Fibroblast of pulmonary artery (primary cell): ENCODE results near the gene MPO.
A peak's percentile ranks its signal among the peaks of the same experiment; 100 is the strongest.

ENCODE experiments used
- DNase-seq: peaks from one replicate; pipeline ENCODE4 v3.0.0-alpha.2; 2010; ENCODE audit warnings: low read depth
- H3K4me3 ChIP-seq: replicated peaks from 2 replicates; pipeline ENCODE4 v1.5.1; 2011; ENCODE audit warnings: low read depth, mild to moderate bottlenecking, control low read depth, low read length, moderate library complexity
- TF ChIP-seq, protein P1 (sequence below): IDR thresholded peaks from 2 replicates; pipeline ENCODE4 v1.5.1; 2011; ENCODE audit warnings: mild to moderate bottlenecking, control low read depth, low read length, inconsistent platforms; ENCODE audit errors: missing control alignments

Gene MPO

DNA sequence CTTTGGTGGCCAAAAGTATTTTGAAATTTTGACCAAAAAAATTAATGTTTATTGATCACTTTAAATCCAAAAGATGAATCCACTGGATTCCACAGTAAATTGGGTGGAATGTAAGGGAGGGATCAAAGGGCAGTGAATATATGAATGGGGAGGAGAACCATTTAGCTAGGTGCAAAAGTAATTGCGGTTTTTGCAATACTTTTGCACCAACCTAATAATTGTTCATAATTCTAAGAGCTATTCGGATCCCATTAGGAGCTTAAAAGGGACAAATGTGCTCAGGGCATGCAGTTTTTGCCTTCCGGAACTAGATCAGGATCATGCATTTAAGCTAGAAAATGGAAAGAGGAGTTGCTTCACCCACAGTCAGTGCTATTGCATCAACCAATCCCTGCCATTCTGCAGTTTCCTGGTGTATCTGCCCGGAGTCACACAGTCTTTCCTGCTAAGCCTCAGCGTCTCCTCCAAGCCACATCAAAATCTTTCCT, 42.5 kb downstream of the MPO start, which contains the start of gene LPO:
LPO (plus strand) TSS at position 438 of the 488 bp plus-strand sequence. CDS start 4,396 bp downstream, outside the sequence.
- TF ChIP-seq, protein P1, sequence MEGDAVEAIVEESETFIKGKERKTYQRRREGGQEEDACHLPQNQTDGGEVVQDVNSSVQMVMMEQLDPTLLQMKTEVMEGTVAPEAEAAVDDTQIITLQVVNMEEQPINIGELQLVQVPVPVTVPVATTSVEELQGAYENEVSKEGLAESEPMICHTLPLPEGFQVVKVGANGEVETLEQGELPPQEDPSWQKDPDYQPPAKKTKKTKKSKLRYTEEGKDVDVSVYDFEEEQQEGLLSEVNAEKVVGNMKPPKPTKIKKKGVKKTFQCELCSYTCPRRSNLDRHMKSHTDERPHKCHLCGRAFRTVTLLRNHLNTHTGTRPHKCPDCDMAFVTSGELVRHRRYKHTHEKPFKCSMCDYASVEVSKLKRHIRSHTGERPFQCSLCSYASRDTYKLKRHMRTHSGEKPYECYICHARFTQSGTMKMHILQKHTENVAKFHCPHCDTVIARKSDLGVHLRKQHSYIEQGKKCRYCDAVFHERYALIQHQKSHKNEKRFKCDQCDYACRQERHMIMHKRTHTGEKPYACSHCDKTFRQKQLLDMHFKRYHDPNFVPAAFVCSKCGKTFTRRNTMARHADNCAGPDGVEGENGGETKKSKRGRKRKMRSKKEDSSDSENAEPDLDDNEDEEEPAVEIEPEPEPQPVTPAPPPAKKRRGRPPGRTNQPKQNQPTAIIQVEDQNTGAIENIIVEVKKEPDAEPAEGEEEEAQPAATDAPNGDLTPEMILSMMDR: no peak
- no peak within 1 kb of the TSS for H3K4me3 ChIP-seq
- DNase-seq: no peak

DNA sequence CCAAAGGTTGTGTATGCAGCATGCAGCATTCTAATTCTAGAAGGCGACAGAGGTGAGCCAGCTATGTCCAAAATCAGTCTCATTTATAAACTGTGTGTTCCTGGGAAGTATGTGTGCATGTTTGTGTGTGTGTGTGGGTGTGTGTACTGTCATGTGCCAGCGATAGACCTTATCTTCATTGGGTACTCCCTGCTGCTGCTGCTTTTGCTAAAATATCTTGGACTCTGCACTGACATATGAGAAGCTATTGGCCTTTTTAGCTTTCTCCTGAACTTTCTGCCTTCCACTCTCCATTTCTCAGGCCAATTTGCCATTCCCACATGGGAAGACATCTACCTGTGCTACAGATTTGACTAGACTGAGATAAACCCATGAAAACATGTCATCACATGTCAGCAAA, 44.3 kb downstream of the MPO start:
- TF ChIP-seq, protein P1: no peak
- no peak overlapping the region for H3K4me3 ChIP-seq
- no peak for DNase-seq

DNA sequence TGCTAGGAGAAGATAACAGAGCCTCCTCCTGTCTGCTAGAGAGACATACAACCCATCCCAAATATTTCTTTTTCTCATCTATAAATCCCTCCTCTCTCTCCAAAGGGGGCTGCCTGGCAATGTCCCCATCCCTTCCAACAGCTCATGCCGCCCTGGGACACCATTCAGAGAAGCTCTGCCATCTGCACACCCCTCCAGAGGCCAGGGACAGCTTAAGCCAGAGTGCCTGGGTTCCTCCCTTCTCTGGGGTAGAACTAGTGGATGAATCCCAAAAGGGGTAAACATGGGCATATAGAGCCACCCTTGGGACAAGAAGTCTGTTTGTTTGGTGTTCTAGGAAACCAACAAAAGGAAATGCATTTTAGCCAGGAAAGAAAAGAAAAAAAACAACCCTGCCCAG, 44.9 kb downstream of the MPO start:
- H3K4me3 ChIP-seq: no peak overlapping the region
- no peak for DNase-seq
- TF ChIP-seq, protein P1: no peak

DNA sequence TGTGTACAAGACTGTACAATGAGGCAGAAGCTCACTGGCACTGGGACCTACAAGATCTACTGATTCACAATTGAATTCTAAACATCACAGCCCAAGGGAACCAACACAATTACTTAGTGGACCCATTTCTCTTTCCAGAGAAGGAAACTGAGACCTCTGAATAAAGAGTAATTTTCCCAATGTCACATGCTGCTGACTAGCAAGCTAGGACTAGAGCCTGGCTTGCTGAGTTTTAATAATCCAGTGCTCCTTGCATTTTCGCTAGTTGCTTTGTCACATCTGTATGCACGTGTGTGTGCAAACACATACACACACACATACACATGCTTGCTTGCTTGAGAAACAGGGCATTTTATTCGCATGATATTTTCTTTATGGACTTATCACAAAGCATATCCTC, 46.2 kb downstream of the MPO start:
- no peak overlapping the region for H3K4me3 ChIP-seq
- TF ChIP-seq, protein P1: no peak
- no peak for DNase-seq

DNA sequence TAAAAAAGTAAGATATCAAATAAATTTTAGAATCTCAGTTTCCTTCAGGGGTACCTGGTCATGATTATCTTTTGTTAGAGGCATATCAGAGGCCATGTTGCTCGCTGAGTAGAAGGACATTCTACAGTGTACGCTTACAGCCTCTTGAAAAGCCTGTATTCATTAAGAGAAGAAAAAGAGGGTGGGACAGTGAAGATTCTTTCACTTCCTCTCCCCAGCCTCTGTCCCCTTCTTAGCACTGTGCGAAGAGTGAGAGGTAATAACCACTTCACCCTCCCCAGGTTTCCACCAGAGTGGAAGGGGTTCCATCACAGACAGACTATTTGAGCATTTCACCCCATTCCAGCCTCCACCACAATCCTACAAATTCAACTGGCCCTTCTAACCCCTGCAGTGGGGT, 47.2 kb downstream of the MPO start:
- no peak for DNase-seq
- TF ChIP-seq, protein P1: no peak

DNA sequence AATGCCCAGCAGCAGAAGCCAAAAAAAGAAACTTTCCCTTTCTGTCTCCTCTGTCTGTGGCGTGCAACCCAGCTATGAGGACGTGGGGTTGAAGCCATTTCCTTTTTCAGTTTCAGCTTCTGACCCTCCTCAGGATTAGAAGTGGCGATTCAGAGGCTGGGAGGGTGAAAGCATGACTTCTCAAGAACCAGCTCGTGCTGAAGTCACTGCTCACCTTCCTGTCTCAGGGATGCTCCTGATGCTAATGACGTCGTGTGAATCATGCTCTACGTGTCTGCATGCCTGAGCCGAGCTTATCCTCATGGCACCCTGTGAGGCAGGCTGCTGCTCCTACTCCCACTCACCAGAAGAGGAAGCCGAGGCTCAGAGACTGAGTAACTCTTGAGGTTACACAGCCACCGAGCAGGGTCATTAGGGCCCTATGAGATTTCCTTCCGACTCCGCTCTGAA, 48.0 kb downstream of the MPO start:
- peak; percentile 88 for DNase-seq
- no peak overlapping the region for H3K4me3 ChIP-seq
- TF ChIP-seq, protein P1: no peak

More for the DNA sequence above, 47.2 kb downstream of the MPO start:
- no peak overlapping the region for H3K4me3 ChIP-seq

DNA sequence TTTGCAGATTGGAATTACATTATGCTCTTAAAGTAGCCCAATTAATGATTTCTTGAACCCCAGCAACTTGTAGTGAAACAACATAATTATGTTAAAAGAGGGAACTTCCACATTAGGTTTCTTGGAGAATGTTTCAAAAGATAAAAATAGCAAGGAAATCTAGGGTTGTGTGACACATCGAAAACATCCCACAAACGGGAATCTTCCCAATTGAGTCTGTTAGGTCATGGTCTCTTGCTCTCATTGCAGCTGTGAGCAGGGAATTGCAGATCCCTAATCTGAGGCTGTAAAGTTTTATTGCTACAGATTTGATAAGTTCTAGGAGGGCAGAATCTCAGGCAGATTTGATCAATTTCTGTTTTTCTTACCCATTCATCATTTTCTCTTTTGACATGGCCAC, 49.1 kb downstream of the MPO start:
- TF ChIP-seq, protein P1: no peak
- H3K4me3 ChIP-seq: no peak overlapping the region
- DNase-seq: no peak
